GM12874 (cell line): ENCODE data around the gene CCDC180.

Experiments used
- TF ChIP-seq, protein P1 (sequence below): IDR thresholded peaks from 2 replicates; pipeline ENCODE4 v1.5.1; 2011; ENCODE audit warnings: low read depth, mild to moderate bottlenecking, control low read depth, low read length, moderate library complexity; ENCODE audit not compliant: insufficient read depth

CCDC180 gene

DNA sequence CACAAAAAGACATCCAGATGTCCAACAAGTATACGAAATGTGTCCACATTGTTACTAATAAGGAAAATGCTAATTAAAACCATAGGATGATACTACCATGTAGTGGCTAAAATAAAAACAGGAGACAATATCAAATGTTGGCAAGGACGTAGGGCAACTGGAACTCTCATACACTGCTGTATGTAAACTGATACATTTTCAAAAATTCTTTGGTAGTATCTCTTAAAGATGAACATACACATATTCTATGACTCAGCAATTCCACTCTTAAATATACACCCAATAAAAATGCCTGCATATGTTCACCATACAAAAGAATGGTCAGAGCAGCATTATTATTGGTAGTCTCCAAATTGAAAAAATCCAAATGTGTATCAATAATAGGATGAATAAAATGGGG, 2.9 kb upstream of the CCDC180 start:
- TF ChIP-seq, protein P1, sequence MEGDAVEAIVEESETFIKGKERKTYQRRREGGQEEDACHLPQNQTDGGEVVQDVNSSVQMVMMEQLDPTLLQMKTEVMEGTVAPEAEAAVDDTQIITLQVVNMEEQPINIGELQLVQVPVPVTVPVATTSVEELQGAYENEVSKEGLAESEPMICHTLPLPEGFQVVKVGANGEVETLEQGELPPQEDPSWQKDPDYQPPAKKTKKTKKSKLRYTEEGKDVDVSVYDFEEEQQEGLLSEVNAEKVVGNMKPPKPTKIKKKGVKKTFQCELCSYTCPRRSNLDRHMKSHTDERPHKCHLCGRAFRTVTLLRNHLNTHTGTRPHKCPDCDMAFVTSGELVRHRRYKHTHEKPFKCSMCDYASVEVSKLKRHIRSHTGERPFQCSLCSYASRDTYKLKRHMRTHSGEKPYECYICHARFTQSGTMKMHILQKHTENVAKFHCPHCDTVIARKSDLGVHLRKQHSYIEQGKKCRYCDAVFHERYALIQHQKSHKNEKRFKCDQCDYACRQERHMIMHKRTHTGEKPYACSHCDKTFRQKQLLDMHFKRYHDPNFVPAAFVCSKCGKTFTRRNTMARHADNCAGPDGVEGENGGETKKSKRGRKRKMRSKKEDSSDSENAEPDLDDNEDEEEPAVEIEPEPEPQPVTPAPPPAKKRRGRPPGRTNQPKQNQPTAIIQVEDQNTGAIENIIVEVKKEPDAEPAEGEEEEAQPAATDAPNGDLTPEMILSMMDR: no peak

DNA sequence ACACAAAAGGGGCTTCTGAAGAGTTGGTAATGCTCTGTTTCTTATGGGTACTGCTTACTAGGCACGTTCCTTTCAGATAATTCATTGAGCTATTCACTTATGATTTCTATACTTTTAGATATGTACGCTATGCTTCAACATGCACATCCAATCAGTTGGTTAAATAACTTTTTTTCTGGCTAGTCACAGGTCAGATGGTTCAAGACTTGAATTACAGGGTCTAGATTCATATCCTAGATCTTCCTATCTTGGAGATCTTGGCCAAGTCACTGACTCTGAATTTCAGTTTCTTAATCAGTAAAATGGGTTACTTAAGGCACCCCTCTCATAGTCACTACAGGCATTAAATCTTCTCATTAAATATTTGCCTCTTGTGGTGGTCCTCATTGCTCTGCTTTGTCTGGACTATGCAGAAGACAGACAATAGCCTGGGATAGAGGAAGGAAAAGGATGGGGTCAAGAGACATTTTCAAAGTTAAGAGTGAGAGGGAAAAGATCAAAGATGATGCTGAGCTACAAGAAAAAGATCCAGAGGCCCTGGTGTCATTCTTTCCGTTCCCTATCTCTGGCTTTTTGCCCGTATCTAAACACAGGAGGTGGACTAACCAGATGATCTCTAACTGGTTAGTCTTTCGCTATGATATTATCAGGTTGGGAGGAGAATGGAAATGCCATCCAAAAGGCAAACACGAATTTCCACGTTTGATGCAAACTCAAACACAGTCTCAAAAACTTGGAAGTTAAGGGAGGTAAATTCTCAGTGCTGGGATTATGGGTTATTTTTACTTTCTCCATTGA, 1.8 kb upstream of the CCDC180 start:
- TF ChIP-seq, protein P1: no peak

DNA sequence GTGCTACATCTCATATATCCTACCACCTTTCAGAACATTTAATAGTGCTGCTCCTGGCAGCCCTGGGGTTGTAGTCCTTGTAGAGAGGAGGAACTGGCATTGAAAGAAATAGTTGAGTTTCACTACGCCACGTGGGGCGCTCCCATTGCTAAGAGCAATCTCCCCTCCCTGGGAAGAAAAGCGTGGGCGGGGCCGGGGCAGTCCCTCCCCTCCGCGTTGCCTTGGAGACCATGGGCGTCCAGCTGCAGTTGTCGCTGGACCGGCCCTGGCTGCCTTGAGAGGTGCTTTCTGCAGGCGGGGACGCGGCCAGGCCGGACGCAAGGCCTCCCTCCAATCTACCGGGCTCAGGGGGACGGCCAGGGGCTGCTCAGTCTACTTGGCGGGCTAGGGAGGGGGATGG, 368 bp upstream of the CCDC180 start:
- TF ChIP-seq, protein P1: no peak

DNA sequence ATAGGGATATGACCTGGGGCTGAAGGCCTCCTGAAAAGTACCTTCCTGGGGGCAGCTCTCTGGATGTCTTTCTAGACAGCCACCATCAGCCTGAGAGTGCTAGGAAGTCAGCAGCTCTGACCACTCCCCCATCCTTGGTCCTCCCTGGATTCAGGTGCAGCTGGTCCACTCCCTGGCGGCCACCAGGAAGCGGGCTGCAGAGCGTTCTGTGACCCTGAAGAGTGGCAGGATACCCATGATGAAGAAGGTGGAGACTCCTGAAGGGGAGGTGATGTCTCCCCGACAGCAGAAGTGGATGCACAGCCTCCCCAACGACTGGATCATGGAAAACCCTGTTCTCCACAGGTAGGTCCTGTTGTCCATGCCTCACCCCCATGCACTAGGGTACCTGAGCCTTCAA, 1.8 kb downstream of the CCDC180 start:
- TF ChIP-seq, protein P1: no peak

DNA sequence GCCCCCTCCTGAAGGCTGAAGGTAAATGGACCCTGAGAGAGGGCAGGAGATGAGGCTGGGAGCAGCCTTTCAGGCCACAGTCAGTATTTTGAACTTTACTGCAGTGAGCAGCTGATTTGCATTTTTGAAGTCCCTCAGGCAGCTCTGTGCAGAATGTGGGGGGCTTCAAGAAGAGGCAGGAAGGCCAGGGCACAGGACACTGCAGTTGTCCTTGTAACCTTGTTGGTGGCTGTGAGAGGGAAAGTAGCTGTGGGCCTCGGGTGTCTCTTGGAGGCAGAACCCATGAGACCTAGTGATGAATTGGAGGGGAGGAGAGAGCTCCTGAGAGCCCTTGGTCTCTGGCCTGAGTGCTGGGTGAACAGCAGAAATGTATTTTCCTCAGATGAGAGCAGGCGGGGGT, 2.6 kb downstream of the CCDC180 start:
- TF ChIP-seq, protein P1: no peak

DNA sequence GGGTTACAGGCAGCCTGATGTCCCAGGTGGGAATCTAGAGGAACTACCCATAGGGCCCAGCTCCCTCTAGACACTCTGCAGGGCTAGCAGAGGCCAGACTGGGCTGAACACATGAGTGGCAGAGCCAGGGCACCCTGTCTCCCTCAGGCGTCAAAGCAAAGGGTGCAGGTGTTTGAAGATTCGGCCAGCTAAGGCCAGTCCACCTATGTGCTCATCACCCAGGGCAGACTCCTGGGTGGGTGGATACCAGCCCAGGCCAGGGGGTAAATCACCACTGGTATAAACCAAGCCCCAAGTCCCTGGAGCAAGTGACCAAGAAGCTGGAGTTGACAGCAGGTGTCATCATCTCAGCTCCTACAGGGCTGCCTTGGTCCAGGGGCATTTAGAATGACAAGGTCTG, 3.4 kb downstream of the CCDC180 start:
- TF ChIP-seq, protein P1: no peak

DNA sequence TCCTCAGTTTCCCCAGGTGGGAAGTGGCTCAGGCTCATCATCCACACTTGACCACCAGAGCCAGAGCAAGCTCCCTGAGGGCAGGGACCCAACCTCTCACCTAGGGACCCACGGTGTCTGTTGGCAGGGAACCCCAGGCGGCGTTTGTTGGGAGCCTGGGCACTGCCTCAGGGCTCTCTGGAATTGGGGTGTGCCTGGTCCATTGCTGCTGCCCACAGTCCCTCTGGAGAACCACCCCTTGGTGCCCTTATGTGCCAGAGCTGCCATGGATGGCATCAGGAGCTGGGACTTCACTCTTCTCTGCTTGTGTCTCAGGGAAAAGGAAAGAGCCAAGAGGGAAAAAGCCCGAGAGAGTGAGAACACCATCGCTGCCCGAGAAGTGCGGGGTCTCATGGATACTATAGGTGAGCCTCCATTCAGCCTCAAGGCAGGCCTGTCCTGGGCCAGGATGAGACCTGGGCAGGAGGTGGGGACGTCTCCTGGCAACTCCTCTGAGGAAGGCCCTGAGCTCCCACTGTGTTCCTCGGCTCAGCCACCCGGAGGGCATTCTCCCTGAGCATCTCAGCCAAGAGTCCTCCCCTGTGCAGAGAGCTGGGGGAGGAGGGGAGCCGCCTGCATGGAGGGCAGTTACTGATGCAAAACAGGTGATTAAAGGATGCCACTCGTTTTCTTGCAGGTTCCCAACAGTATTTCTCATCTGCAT, 4.5 kb downstream of the CCDC180 start:
- TF ChIP-seq, protein P1: no peak
